HCT116 (cell line): ENCODE results near the gene IPCEF1. TPM values are rescaled to one million over a fixed set of nuclear protein-coding genes. Genes with fewer than 3 reads are reported as not detected.

Experiments used
- ATAC-seq: fragments of 200-7000 bp; cut with Tn5 transposase; 2 replicates; pipeline ENCODE4 v1.9.1; 2020; ENCODE audit warnings: mild to moderate bottlenecking, moderate library complexity
- BruUV-seq: library from RNA; stranded (reverse); fragments of 400-500 nt; replicated peaks from 2 replicates; lab custom pipeline; 2021; lab: Mats Ljungman, UMichigan
- CTCF ChIA-PET: fragments of 300-600 bp; sonication (Branson Sonifier 250); formaldehyde crosslinking; loops from one replicate; lab custom pipeline; 2021; ENCODE audit warnings: antibody characterized with exemption; lab: Charles Lee
- POLR2A ChIA-PET: fragments of 300-600, 350-600 bp; sonication (Branson Sonifier 250); formaldehyde crosslinking; loops from one replicate; lab custom pipeline; 2021; ENCODE audit warnings: antibody characterized with exemption; lab: Charles Lee
- RAD21 ChIA-PET, 2 experiments: fragments of 300-600 bp; sonication (Branson Sonifier 250); formaldehyde crosslinking; loops; one replicate each; lab custom pipeline; 2023; ENCODE audit warnings: low total read pairs in 2 of 2; ENCODE audit not compliant: uncharacterized antibody in 2 of 2, unreplicated experiment in 2 of 2, low non-redundant PET in 1 of 2; lab: Charles Lee
- DNase-seq: peaks from one replicate; pipeline ENCODE4 v3.0.0-alpha.2; 2010; ENCODE audit warnings: low read depth, low spot score
- H2AFZ ChIP-seq: fragments of 200-600 bp; shearing (Covaris generic), sonication (generic); 2 replicates; pipeline ENCODE4 v1.6.1; 2017; ENCODE audit warnings: low read depth, mixed run types, mixed read lengths, antibody characterized with exemption, low read length; ENCODE audit not compliant: poor library complexity, severe bottlenecking
- H3K27ac ChIP-seq: 2 replicates; pipeline ENCODE4 v1.5.1; 2012; ENCODE audit warnings: low read depth, low read length
- H3K27me3 ChIP-seq: fragments of 200-600 bp; sonication (generic); 2 replicates; pipeline ENCODE4 v1.6.1; 2016; ENCODE audit warnings: mixed run types, low read length, mixed read lengths; ENCODE audit not compliant: insufficient read depth
- H3K36me3 ChIP-seq, 2 experiments: fragments of 200-500 bp in 1 of 2; fragments of 200-600 bp in 1 of 2; sonication (Bioruptor generic) in 1 of 2; sonication (generic) in 1 of 2; 2 replicates each; pipeline versions ENCODE4 v1.5.1 to v1.6.1; 2014 to 2016; ENCODE audit warnings: low read length in 2 of 2, inconsistent platforms in 1 of 2, mixed read lengths in 1 of 2, mixed run types in 1 of 2; ENCODE audit not compliant: insufficient read depth in 2 of 2, control insufficient read depth in 1 of 2
- H3K4me1 ChIP-seq, 2 experiments: fragments of 200-600 bp in 1 of 2; sonication (generic) in 1 of 2; 2 replicates each; pipeline versions ENCODE4 v1.5.1 to v1.6.1; 2012 to 2017; ENCODE audit warnings: low read length in 2 of 2, inconsistent platforms in 1 of 2, mild to moderate bottlenecking in 1 of 2, mixed read lengths in 1 of 2, mixed run types in 1 of 2, moderate library complexity in 1 of 2; ENCODE audit not compliant: insufficient read depth in 2 of 2, control insufficient read depth in 1 of 2
- H3K4me2 ChIP-seq: fragments of 200-600 bp; sonication (generic); 2 replicates; pipeline ENCODE4 v1.6.1; 2017; ENCODE audit warnings: mixed run types, low read length, mixed read lengths
- H3K4me3 ChIP-seq, 2 experiments: fragments of 200-600 bp in 1 of 2; sonication (generic) in 1 of 2; replicated peaks in 1 of 2; 2 replicates each; pipeline ENCODE4 v1.5.1; 2011 to 2016; ENCODE audit warnings: low read length in 2 of 2, control low read depth in 1 of 2, low read depth in 1 of 2, mild to moderate bottlenecking in 1 of 2, mixed read lengths in 1 of 2, mixed run types in 1 of 2
- H3K79me2 ChIP-seq: fragments of 200-600 bp; sonication (generic); 2 replicates; pipeline ENCODE4 v1.6.1; 2017; ENCODE audit warnings: mild to moderate bottlenecking, mixed run types, low read length, moderate library complexity, mixed read lengths; ENCODE audit not compliant: insufficient read depth
- H3K9ac ChIP-seq: fragments of 200-600 bp; sonication (generic); 2 replicates; pipeline ENCODE4 v1.6.1; 2016; ENCODE audit warnings: low read length, mixed read lengths
- H3K9me2 ChIP-seq: fragments of 200-600 bp; sonication (generic), shearing (Covaris generic); 2 replicates; pipeline ENCODE4 v1.6.1; 2017; ENCODE audit warnings: mixed run types, mild to moderate bottlenecking, moderate library complexity; ENCODE audit not compliant: insufficient read depth
- H3K9me3 ChIP-seq, 2 experiments: fragments of 200-500 bp in 1 of 2; fragments of 200-600 bp in 1 of 2; sonication (Bioruptor generic) in 1 of 2; sonication (generic) in 1 of 2; 2 replicates each; pipeline ENCODE4 v1.6.1; 2014 to 2017; ENCODE audit warnings: low read length in 2 of 2, mixed read lengths in 2 of 2, inconsistent platforms in 1 of 2, low read depth in 1 of 2, mild to moderate bottlenecking in 1 of 2, mixed run types in 1 of 2, moderate library complexity in 1 of 2; ENCODE audit not compliant: control insufficient read depth in 1 of 2, insufficient read depth in 1 of 2
- H4K20me1 ChIP-seq: fragments of 200-600 bp; sonication (generic), shearing (Covaris generic); 2 replicates; pipeline ENCODE4 v1.6.1; 2017; ENCODE audit warnings: mixed run types, mild to moderate bottlenecking, moderate library complexity; ENCODE audit not compliant: insufficient read depth
- CEBPB ChIP-seq: IDR thresholded peaks from 2 replicates; pipeline ENCODE4 v1.6.1; 2012; ENCODE audit warnings: low read depth
- EGR1 ChIP-seq: IDR thresholded peaks from 2 replicates; pipeline ENCODE4 v1.6.1; 2012; ENCODE audit warnings: low read depth
- ELF1 ChIP-seq: IDR thresholded peaks from 2 replicates; pipeline ENCODE4 v1.6.1; 2012; ENCODE audit warnings: low read depth, borderline replicate concordance
- EZH2phosphoT487 ChIP-seq: fragments of 200-600 bp; IDR thresholded peaks from 2 replicates; pipeline ENCODE4 v1.6.1; 2018; ENCODE audit warnings: antibody characterized with exemption, borderline replicate concordance
- FOSL1 ChIP-seq: IDR thresholded peaks from 2 replicates; pipeline ENCODE4 v1.6.1; 2012; ENCODE audit warnings: low read depth
- JUND ChIP-seq: IDR thresholded peaks from 2 replicates; pipeline ENCODE4 v1.6.1; 2012
- MAX ChIP-seq: IDR thresholded peaks from 2 replicates; pipeline ENCODE4 v1.6.1; 2012
- POLR2A ChIP-seq: IDR thresholded peaks from 2 replicates; pipeline ENCODE4 v1.7.0; 2011; ENCODE audit warnings: borderline replicate concordance; ENCODE audit not compliant: insufficient read depth, insufficient read length; ENCODE audit errors: extremely low read depth
- POLR2AphosphoS5 ChIP-seq: IDR thresholded peaks from 2 replicates; pipeline ENCODE4 v1.6.1; 2011; ENCODE audit warnings: mild to moderate bottlenecking, low read depth, low read length, moderate library complexity
- SIN3A ChIP-seq: IDR thresholded peaks from 2 replicates; pipeline ENCODE4 v1.6.1; 2012; ENCODE audit warnings: low read depth
- SP1 ChIP-seq: IDR thresholded peaks from 2 replicates; pipeline ENCODE4 v1.6.1; 2012; ENCODE audit warnings: low read depth
- SRF ChIP-seq: IDR thresholded peaks from 2 replicates; pipeline ENCODE4 v1.6.1; 2012; ENCODE audit warnings: low read depth
- TCF7L2 ChIP-seq: IDR thresholded peaks from 2 replicates; pipeline ENCODE4 v1.7.0; 2011; ENCODE audit warnings: borderline replicate concordance, inconsistent platforms; ENCODE audit not compliant: insufficient read depth, insufficient read length; ENCODE audit errors: extremely low read depth
- YY1 ChIP-seq: IDR thresholded peaks from 2 replicates; pipeline ENCODE4 v1.6.1; 2011; ENCODE audit warnings: low read length, low read depth, moderate library complexity, mild to moderate bottlenecking; ENCODE audit not compliant: insufficient replicate concordance; ENCODE audit errors: extremely low read depth
- ZFX ChIP-seq: fragments of 450-650 bp; IDR thresholded peaks from 2 replicates; pipeline ENCODE4 v1.6.1; 2017
- ZNF274 ChIP-seq: fragments of 200-500 bp; sonication (Bioruptor generic); IDR thresholded peaks from 2 replicates; pipeline ENCODE4 v1.6.1; 2014; ENCODE audit warnings: mild to moderate bottlenecking, low read depth, low read length, inconsistent platforms
- intact Hi-C: fragments of 100-400 bp; cut with micrococcal nuclease; formaldehyde crosslinking; loops from 2 replicates; pipeline ENCODE4 v1.10.0; 2022
- total RNA-seq: library from RNA; stranded (reverse); gene quantifications from one replicate; pipeline ENCODE4 v1.2.1, GENCODE V29; 2021; ENCODE audit not compliant: unreplicated experiment
- TF ChIP-seq, protein P1 (sequence below): IDR thresholded peaks from 2 replicates; pipeline ENCODE4 v1.6.1; 2012; ENCODE audit warnings: low read depth
- TF ChIP-seq, protein P2 (sequence below): IDR thresholded peaks from 2 replicates; pipeline ENCODE4 v1.6.1; 2012

The IPCEF1 gene
- total RNA-seq, 1 experiment from 2014 or later: 0.32 TPM

DNA sequence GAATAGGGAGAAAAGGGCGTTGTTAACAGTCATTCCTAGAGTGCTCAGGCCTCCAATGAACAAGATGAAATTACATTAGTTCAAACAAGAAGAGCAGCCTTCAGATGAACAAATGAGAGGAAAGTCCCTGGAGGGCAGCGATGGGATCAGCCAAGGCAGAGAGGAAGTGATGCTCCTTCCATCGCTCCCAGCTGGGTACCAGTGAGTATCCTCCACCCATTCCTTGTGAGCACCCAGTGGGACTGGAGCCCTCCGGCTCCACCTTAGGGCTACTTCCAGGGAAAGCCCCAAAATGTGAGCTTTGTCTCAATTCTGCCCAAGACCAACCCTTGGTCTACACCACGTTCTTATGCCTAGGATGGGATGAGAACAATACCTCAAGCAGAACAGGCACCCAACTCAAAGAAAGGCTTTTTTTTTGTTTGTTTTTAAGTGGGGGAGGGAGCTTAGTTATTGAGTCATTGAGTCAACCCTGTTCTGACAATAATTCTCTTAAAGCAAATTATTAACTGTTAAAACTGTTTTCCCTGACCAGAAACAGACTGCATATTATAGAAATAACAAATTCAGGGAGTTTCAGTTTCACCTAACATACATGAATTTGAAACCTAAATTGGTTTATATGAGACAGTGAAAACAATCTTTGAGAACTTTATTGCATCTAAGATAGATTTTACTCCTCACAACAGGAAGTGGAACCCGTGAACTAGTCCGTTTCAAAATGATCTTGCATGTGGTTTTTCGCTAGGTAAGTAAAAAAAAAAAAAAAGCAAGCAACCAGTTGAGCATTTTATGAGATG, 106.9 kb downstream of the IPCEF1 start:
- H3K27me3 ChIP-seq: peaks cover 12% of the 10 kb centered on the region; the same call in 1 of the 2 replicates
- DNase-seq (no peak), ATAC-seq (no peak)
- ChIA-PET CTCF (no interaction called here), RAD21 (no interaction called here), POLR2A (no interaction called here)
- intact Hi-C loops: no loop called here
- H3K4me3 ChIP-seq: no peak overlapping the region
- no peak for TF ChIP-seq MAX
- no peak for TF ChIP-seq SIN3A
- TF ChIP-seq ZFX: no peak
- no peak for TF ChIP-seq CEBPB
- no peak for TF ChIP-seq ELF1
- TF ChIP-seq POLR2AphosphoS5: no peak
- TF ChIP-seq EZH2phosphoT487: no peak
- no peak for TF ChIP-seq FOSL1
- TF ChIP-seq JUND: no peak
- no peak for TF ChIP-seq SP1
- no peak for TF ChIP-seq ZNF274
- no peak for TF ChIP-seq TCF7L2
- no peak for TF ChIP-seq POLR2A
- no peak for TF ChIP-seq SRF
- TF ChIP-seq YY1: no peak
- no peak for TF ChIP-seq EGR1
- TF ChIP-seq, protein P1, sequence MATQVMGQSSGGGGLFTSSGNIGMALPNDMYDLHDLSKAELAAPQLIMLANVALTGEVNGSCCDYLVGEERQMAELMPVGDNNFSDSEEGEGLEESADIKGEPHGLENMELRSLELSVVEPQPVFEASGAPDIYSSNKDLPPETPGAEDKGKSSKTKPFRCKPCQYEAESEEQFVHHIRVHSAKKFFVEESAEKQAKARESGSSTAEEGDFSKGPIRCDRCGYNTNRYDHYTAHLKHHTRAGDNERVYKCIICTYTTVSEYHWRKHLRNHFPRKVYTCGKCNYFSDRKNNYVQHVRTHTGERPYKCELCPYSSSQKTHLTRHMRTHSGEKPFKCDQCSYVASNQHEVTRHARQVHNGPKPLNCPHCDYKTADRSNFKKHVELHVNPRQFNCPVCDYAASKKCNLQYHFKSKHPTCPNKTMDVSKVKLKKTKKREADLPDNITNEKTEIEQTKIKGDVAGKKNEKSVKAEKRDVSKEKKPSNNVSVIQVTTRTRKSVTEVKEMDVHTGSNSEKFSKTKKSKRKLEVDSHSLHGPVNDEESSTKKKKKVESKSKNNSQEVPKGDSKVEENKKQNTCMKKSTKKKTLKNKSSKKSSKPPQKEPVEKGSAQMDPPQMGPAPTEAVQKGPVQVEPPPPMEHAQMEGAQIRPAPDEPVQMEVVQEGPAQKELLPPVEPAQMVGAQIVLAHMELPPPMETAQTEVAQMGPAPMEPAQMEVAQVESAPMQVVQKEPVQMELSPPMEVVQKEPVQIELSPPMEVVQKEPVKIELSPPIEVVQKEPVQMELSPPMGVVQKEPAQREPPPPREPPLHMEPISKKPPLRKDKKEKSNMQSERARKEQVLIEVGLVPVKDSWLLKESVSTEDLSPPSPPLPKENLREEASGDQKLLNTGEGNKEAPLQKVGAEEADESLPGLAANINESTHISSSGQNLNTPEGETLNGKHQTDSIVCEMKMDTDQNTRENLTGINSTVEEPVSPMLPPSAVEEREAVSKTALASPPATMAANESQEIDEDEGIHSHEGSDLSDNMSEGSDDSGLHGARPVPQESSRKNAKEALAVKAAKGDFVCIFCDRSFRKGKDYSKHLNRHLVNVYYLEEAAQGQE: no peak
- TF ChIP-seq, protein P2, sequence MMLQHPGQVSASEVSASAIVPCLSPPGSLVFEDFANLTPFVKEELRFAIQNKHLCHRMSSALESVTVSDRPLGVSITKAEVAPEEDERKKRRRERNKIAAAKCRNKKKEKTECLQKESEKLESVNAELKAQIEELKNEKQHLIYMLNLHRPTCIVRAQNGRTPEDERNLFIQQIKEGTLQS: no peak
- BruUV-seq: no TSS peak
- H2AFZ ChIP-seq: no peak overlapping the region
- no peaks in the 10 kb centered on the region for H3K79me2 ChIP-seq
- no peaks in the 10 kb centered on the region for H3K4me1 ChIP-seq
- H3K9ac ChIP-seq: no peak overlapping the region
- H4K20me1 ChIP-seq: no peaks in the 10 kb centered on the region
- H3K4me2 ChIP-seq: no peak overlapping the region
- no peaks in the 10 kb centered on the region for H3K9me2 ChIP-seq
- no peaks in the 10 kb centered on the region for H3K36me3 ChIP-seq
- H3K27ac ChIP-seq: no peak overlapping the region
- H3K9me3 ChIP-seq: no peaks in the 10 kb centered on the region
